Body of pancreas (tissue), 4 donors: ENCODE data around the gene HMG20A. TPM values are rescaled to one million over a fixed set of nuclear protein-coding genes. Genes with fewer than 3 reads are reported as not detected.

Experiments used
- ATAC-seq: fragments of 150-250 bp; one replicate; pipeline ENCODE4 v1.9.1; 2016
- DNase-seq, 4 donors: peaks; one replicate each; pipeline ENCODE4 v3.0.0-alpha.2; 2019
- H3K27ac ChIP-seq, 4 donors: fragments of 200-600 bp; sonication (generic); 1 replicate in 3 of 4; 2 replicates in 1 of 4; pipeline versions ENCODE4 v1.5.1 to v1.6.1; 2016 to 2019; ENCODE audit warnings: mild to moderate bottlenecking in 1 of 4, mixed read lengths in 1 of 4, moderate library complexity in 1 of 4
- H3K27me3 ChIP-seq, 2 donors: fragments of 200-600 bp; sonication (generic); one replicate each; pipeline ENCODE4 v1.6.0; 2016; ENCODE audit warnings: mild to moderate bottlenecking in 1 of 2
- H3K36me3 ChIP-seq, 2 donors: fragments of 200-600 bp; sonication (generic); replicated peaks in 1 of 2; 2 replicates each; pipeline ENCODE4 v1.5.1; 2016; ENCODE audit warnings: low read depth in 2 of 2; ENCODE audit not compliant: insufficient read depth in 1 of 2
- H3K4me1 ChIP-seq: fragments of 200-600 bp; sonication (generic); one replicate; pipeline ENCODE4 v1.6.0; 2016
- H3K4me3 ChIP-seq, 2 donors: fragments of 200-600 bp; sonication (generic); 1 replicate in 1 of 2; 2 replicates in 1 of 2; pipeline ENCODE4 v1.5.1; 2016 to 2019
- H3K9me3 ChIP-seq, 3 donors: fragments of 200-600 bp; sonication (generic); 1 replicate in 2 of 3; 2 replicates in 1 of 3; pipeline ENCODE4 v1.5.1; 2016
- POLR2A ChIP-seq, 3 donors: fragments of 450-650 bp; IDR thresholded peaks; one replicate each; pipeline ENCODE4 v1.6.1; 2016; ENCODE audit warnings: antibody characterized with exemption in 3 of 3, mild to moderate bottlenecking in 2 of 3
- WGBS, 2 donors: methylation state at CpG; one replicate each; pipeline ENCODE4 v1.1.5; 2017; 5-methylcytosine and 5-hydroxymethylcytosine counted together
- intact Hi-C: fragments of 100-400 bp; cut with DNase I; formaldehyde crosslinking; loops from one replicate; pipeline ENCODE4 v1.15.1; 2023
- total RNA-seq, 2 donors: library from RNA; depleted of rRNA; stranded (reverse); fragments of >200 nt; gene quantifications; one replicate each; pipeline ENCODE4 v1.1.0, GENCODE V29; 2016
- TF ChIP-seq, protein P1 (sequence below), 7 experiments: fragments of 450-650 bp in 4 of 7; fragments of 200-600 bp in 3 of 7; sonication (generic) in 3 of 7; IDR thresholded peaks; one replicate each; pipeline ENCODE4 v1.5.1; 2016 to 2019; ENCODE audit warnings: antibody characterized with exemption in 7 of 7

HMG20A gene
- total RNA-seq, 2 donors from 2014 or later = 21.8 to 59.0 TPM

DNA sequence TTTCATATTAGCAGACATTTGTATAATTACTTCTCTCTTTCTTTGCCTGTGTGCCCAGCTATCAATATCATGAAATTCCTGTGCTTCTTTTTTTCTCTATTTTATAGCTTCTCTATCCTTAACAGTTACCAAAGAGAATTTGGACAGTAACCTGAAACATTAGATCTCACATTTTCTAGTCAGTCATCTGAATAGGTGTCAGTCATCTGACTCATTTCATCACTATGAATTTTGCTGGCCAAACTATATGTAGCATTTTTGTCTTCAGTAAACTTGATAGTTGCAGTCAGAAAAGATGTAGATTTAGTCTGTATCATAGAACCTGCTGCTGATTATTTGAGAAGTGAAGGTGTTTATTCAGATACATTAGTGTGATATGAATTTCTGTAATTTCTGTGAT is 52.6 kb downstream of the HMG20A start:
- no peak overlapping the region for H3K27ac ChIP-seq
- intact Hi-C loops = no loop called here
- ATAC-seq = no peak

DNA sequence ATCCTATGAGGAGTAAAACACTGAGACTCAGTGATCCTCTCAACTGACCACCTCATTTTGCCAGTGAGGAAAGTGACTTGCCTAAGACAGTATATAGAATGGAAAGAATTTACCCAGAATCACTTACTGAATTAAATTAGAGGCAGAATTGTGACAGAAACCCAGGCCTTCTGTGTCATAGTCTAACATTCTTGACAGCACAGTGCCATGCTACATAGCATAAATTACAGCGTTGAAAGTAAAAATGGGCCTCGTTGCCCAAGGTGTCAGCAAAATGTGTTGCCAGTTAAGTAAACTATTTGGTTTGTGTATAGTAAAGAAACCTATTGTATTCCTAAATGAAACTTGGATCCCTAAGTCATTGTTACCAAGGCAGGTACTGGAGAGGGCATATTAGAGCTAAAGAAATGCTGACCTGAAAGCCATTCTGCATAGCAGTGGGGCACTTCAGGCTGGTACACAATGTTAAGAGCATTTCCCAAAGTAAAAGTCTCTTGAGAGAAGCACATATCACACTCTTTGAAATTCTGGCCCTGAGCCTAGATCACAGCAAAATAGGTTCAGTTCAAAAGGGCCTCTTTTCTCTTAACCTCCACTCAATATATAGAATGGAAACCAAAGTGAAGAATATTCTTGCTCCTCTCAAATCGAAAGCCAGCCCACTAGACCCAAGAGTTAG is 53.8 kb downstream of the HMG20A start:
- Histone ChIP-seq H3K4me3 (no peak overlapping the region), H3K4me1 (no peaks in the 10 kb centered on the region), H3K27me3 (no peaks in the 10 kb centered on the region), H3K27ac (no peak overlapping the region), H3K9me3 (no peaks in the 10 kb centered on the region), H3K36me3 (peaks cover 5 to 11% of the 10 kb centered on the region in 2 donors)
- TF ChIP-seq, protein P1, sequence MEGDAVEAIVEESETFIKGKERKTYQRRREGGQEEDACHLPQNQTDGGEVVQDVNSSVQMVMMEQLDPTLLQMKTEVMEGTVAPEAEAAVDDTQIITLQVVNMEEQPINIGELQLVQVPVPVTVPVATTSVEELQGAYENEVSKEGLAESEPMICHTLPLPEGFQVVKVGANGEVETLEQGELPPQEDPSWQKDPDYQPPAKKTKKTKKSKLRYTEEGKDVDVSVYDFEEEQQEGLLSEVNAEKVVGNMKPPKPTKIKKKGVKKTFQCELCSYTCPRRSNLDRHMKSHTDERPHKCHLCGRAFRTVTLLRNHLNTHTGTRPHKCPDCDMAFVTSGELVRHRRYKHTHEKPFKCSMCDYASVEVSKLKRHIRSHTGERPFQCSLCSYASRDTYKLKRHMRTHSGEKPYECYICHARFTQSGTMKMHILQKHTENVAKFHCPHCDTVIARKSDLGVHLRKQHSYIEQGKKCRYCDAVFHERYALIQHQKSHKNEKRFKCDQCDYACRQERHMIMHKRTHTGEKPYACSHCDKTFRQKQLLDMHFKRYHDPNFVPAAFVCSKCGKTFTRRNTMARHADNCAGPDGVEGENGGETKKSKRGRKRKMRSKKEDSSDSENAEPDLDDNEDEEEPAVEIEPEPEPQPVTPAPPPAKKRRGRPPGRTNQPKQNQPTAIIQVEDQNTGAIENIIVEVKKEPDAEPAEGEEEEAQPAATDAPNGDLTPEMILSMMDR (IDR thresholded peaks at IDR 0.05) = no peak
- TF ChIP-seq POLR2A (IDR thresholded peaks at IDR 0.05) = no peak
- no peak for DNase-seq
- 73 to 82% methylated on average over 3 of the region's 3 CpGs for WGBS, 2 donors
- ATAC-seq = no peak
- intact Hi-C loops = no loop called here

More for the DNA sequence above, 52.6 kb downstream of the HMG20A start:
- Histone ChIP-seq H3K36me3 (peaks cover 4 to 6% of the 10 kb centered on the region in 2 donors), H3K27me3 (no peaks in the 10 kb centered on the region), H3K9me3 (no peaks in the 10 kb centered on the region), H3K4me1 (no peaks in the 10 kb centered on the region), H3K4me3 (no peak overlapping the region)
- TF ChIP-seq POLR2A (IDR thresholded peaks at IDR 0.05) = no peak
- TF ChIP-seq, protein P1 (IDR thresholded peaks at IDR 0.05) = no peak
- no peak for DNase-seq

DNA sequence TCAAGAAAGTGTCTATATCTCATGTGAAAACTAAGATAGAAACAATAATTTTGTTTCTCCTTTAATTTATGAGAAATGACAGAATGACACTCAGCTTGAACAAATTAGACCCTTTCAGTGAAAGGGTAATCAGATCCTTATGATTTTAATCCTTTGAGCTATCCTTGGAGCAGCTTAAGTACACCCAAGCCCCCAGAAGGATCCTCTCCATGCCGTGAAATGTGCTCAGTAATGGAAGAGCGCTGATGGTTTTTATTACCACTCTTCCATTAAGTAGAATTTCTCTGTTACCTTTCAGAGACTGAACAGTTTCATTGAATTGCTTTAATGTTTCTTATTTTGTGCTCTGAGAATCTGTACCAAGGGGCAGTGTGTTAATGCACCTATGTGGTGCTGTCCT is 54.3 kb downstream of the HMG20A start:
- Histone ChIP-seq H3K4me3 (no peak overlapping the region), H3K4me1 (no peaks in the 10 kb centered on the region), H3K27me3 (no peaks in the 10 kb centered on the region), H3K27ac (no peak overlapping the region), H3K9me3 (no peaks in the 10 kb centered on the region), H3K36me3 (peaks cover 5 to 11% of the 10 kb centered on the region in 2 donors)
- DNase-seq (no peak), ATAC-seq (no peak)
- WGBS, 2 donors = 92 to 94% methylated on average over 2 of the region's 2 CpGs
- TF ChIP-seq POLR2A (IDR thresholded peaks at IDR 0.05) = no peak
- intact Hi-C loops = no loop called here

DNA sequence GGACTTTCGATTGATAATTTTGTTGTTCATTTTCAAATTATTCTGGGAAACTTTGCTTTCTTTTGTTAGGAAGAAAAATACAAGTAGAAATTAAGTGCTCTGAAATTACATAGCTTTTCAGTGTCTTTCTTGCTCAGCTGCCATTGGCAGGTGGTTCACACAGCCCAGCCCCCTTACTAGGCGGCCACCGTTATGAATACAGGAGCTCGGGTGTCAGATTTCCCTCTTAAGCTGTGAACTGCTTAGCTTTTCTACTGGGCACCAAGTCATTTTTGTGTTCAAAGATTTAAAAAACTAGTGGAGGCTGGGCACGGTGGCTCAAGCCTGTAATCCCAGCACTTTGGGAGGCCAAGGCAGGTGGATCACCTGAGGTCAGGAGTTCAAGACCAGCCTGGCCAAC is 55.2 kb downstream of the HMG20A start:
- Histone ChIP-seq H3K4me3 (no peak overlapping the region), H3K27ac (no peak overlapping the region), H3K36me3 (peaks cover 5 to 11% of the 10 kb centered on the region in 2 donors), H3K9me3 (no peaks in the 10 kb centered on the region), H3K4me1 (no peaks in the 10 kb centered on the region), H3K27me3 (no peaks in the 10 kb centered on the region)
- intact Hi-C loops = no loop called here
- WGBS, 2 donors = 83 to 90% methylated on average over 5 of the region's 5 CpGs
- ATAC-seq = no peak
- TF ChIP-seq POLR2A (IDR thresholded peaks at IDR 0.05) = no peak
- TF ChIP-seq, protein P1 (IDR thresholded peaks at IDR 0.05) = no peak
- DNase-seq = no peak

DNA sequence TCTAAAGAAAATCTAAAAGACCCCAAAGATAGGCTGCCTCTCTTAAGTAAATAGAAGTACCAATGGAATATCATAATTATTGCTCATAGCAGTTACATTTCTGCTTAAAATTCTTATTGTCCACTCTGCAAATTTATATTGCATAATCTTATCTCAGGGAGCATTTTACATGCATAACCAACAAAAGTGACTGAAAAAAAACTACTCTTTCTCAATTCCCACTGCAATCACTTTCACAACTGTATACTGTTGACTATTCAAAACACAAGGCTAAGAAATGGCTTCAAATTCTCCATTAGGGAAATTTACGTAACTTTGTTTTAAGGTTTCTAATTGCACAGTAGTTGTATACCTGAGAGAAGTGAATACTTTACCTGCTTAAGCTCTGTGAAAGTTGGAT is 56.3 kb downstream of the HMG20A start:
- Histone ChIP-seq H3K4me3 (no peak overlapping the region), H3K4me1 (peaks cover 5% of the 10 kb centered on the region), H3K9me3 (no peaks in the 10 kb centered on the region), H3K27me3 (no peaks in the 10 kb centered on the region), H3K27ac (no peak overlapping the region), H3K36me3 (peaks cover 5 to 8% of the 10 kb centered on the region in 2 donors)
- TF ChIP-seq POLR2A (IDR thresholded peaks at IDR 0.05) = no peak
- TF ChIP-seq, protein P1 (IDR thresholded peaks at IDR 0.05) = no peak
- WGBS, 2 donors = 92 to 100% methylated on average over 1 of the region's 1 CpG
- intact Hi-C loops = no loop called here
- no peak for DNase-seq
- no peak for ATAC-seq
